CD4-positive, alpha-beta T cell treated with Interleukin-10 for 1 hour (primary cell): ENCODE data around the gene OR10K2.
"Not testable (repeated sequence)": the region's sequence is repeated elsewhere in the genome, so short reads cannot be mapped to it uniquely, and the experiment has no call there.

ENCODE experiments used
- DNase-seq: peaks from one replicate; pipeline ENCODE4 v3.0.0-alpha.2; 2020

OR10K2 gene, protein sequence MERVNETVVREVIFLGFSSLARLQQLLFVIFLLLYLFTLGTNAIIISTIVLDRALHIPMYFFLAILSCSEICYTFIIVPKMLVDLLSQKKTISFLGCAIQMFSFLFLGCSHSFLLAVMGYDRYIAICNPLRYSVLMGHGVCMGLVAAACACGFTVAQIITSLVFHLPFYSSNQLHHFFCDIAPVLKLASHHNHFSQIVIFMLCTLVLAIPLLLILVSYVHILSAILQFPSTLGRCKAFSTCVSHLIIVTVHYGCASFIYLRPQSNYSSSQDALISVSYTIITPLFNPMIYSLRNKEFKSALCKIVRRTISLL

GRCh38 chr1:158426137-158426536, at the start of gene OR10K2:
TSS of gene OR10K2 (minus strand) at chr1:158426237. CDS start at chr1:158420866, 5,371 bp downstream.
- no peak for DNase-seq

DNA sequence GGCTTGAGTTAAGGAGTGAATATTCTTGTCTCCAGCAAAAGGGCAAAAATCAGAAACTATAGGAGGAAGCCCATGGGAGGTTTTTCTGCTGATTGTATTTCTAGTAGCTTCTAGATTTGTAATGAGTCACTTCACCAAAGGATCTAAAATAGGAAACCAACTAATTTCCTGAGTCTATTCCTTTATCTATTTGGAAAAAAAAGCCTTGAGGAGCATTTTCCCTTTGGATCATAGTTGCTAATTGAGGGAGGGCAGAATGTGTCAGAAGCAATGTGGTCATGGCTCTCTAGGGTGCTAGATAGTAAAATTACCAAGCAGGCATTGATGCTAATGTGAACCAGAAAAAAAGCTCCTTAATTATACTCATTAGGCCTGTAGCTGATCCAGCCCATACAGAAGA, 45.9 kb upstream of the OR10K2 start, which contains the start of gene OR10R2:
OR10R2 (plus strand) TSS at position 301 of the 400 bp plus-strand sequence. CDS start 106 bp downstream, outside the sequence.
- DNase-seq, result no peak

DNA sequence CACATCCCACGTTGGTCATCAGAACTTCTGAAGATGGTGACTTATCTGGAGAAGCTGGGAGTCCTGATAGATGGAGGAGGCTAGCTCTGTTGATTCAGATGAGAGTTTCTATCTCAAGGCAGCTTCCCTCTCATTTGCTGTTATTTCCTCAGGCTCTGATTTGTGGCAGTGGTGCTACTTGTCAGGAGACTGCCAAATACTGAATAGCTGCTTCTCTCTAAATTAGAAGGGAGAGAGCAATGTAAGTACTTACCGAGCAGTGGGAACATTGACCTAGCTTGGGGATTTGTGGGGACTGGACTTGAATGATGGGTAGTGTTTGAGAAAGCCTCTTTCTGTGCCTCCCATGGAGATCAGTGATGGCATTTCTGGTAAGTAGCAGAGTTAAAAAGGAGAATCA, 35.5 kb upstream of the OR10K2 start, which contains the start of gene OR10K1:
OR10K1 (plus strand) TSS at position 301 of the 400 bp plus-strand sequence. CDS start 3,728 bp downstream, outside the sequence.
- no peak for DNase-seq

- DNase-seq, result no peak
These were observed 32.2 kb upstream of the OR10K2 start for GRCh38 chr1:158458263-158458662.

DNA sequence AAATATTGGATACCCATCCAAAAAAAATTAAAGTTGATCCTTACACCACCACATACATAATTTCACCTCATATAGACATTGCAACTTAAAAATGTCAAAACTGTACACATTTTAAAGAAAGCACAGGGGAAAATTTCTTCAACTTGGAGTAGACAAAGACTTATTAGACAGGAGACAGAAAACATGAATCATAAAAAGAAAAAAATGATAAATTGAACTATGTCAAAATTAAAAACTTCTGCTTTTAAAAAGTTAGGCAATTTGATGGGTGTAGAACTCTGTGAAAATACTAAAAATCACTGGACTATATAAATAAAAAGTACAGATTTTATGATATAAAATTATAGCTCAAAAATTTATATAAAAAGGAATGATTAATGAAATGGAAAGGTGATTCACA, 31.2 kb upstream of the OR10K2 start:
- DNase-seq, result no peak

DNA sequence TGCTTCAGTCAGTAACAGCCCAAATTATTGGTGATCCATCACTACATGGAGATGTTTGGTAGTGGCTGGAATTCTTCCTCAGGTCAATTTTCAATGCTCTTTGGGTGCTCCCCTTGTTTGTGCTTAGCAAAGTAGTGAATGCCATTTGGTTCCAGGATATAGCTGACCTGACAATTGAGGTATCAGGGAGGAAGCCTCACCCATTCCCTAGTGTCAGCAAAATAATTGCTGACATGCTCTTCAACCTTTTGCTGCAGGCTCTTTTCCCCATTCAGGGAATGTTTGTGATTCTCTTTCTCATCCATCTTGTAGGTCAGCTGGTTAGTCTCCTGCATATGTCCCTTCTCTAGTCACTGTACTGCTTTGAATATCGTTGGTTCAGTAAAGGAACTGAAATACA, 28.5 kb upstream of the OR10K2 start:
- no peak for DNase-seq

GRCh38 chr1:158445376-158445775, 19.3 kb upstream of the OR10K2 start:
- DNase-seq, result no peak

- no peak for DNase-seq
These were observed 8.7 kb upstream of the OR10K2 start for GRCh38 chr1:158434741-158435140.

GRCh38 chr1:158430163-158430562, 4.1 kb upstream of the OR10K2 start:
- not testable (repeated sequence) for DNase-seq

DNA sequence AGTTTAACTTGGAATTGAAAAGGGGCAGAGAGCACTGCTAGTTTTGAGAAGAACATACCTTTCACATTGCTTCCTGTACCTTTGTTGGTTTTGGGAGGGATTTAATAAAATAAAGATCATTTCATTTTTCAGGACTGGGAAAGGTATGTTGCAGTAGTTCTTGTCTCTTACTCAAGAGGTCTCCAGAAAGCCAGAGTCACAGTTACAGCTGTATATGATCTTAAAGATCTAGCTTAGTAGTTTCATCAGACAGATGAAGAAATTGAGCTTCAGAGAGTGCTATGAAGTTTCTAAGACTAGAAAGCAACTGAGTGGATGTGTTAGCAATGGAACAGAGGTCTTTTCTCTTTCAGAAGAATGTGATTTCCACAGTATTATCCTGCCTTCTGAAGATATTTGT, 1.0 kb downstream of the OR10K2 start:
- no peak for DNase-seq

DNA sequence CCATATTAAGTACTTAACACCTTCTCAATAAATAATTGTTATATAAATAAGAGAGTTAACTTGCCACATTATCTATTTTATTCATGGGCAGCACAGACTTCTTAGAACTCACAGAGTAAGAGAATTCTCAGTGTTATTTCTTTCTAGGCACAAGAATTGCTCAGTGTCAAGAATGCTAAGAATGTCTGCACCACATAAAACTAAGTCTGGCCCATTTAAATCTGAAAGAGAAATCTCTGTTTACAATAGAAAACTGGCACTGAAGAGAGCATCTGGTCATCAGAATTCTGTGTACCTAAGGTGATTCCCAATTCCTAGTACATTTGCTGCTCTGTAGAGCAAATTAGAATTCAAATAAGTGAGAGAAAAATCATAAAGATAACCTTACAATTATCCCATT, 3.8 kb downstream of the OR10K2 start:
- DNase-seq, result no peak

DNA sequence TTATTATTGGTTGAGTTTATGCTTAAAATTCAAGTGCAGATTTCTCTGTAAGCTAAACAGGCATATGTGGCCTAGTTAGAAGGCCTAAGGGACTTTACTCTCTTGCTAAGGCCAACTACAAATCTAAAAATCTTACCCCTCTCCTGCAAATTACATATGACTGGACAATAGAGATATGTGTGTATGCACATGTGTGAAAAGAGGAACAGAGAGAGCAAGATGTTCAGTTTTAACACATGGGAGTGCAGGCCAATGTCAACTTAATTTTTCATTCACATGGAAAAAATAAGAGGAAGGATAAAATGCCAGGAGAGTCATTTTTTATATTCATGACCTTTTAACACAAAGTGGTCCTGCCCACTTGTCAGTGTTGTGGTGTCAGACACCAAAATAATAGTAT, 8.5 kb downstream of the OR10K2 start:
- no peak for DNase-seq

DNA sequence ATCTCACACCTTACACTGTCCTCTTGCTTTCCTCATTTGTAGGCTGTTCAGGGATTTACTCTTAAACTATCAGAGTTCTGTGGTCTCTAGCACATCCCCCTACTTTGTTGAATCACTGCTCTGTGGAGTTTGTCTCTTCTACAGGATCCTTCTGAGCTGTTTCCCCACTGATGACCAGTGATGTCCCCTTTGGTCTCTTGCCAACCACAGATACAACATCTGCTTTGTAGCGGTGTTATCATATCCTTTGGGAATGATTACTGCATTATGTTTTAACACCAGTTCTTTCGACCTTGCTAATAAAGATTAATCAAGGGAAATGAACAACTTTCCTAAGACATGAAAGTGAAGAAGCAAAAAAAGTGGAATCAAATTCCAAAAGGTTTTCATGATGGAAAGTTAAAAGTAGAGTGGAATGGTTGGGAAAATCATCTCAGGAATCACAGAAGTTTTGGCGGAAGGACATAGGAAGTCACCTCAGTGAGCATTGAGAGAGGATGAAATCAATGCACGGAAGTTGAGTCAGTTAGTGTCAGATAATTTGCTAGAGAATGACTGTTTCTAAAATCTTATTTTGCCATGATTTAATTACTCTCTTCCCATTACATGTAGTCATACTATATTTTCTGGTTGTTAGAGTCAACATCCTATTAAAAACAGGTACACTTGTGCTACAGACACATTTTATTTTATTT, 11.2 kb downstream of the OR10K2 start:
- DNase-seq, result no peak

- no peak for DNase-seq
These were observed 18.9 kb downstream of the OR10K2 start for GRCh38 chr1:158407092-158407491.

DNA sequence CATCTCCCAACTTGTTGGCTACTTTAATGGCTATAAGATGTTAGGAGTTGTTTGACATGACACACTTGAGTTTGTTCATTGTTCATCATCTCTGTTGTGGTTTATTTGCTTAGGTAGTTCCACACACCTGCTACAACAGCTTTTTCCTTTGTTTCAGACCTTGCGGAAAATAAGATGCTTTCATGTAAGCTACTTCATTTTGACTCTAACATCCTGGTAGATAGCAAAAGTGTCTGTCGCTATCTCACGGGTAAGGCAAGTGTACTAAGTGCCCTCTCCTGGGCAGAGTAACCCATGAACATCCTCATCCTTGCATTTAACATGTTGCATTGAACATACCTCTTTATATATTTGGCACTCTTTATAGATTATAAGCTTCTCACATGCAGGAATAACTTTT, 25.2 kb downstream of the OR10K2 start:
- DNase-seq, result no peak

DNA sequence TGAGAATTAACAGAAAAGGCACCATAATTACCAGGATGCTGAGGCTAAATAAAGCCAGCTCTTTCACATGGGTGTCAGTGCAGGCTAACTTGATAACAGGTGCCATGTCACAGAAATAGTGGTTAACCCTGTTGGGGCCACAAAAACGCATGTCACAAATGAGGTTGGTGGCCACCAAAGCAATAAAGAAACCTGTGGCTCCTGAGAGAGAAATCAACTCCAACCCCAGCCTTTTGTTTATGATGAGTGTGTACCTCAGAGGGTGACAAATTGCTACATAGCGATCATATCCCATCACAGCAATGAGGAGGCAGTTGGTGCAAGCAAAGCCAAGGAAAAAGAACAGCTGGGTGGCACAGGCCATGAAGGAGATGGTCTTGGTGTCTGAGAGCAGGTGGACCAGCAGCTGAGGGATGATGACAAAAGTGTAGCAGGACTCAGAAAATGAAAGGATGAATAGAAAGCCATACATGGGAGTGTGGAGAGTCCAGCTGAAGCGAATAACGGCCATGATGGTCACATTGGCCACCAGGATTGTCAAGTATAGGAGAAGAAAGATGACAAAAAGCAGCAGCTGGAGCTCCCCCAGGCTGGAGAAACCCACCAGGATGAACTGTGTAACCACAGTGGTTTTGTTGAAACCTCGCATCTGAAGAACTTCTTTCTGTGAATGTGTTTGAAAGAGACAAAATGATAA, 27.1 kb downstream of the OR10K2 start, which contains the start of gene OR10T2:
OR10T2 (minus strand) TSS at position 649 of the 697 bp plus-strand sequence; CDS start at position 649, 0 bp downstream.
- DNase-seq, result no peak

DNA sequence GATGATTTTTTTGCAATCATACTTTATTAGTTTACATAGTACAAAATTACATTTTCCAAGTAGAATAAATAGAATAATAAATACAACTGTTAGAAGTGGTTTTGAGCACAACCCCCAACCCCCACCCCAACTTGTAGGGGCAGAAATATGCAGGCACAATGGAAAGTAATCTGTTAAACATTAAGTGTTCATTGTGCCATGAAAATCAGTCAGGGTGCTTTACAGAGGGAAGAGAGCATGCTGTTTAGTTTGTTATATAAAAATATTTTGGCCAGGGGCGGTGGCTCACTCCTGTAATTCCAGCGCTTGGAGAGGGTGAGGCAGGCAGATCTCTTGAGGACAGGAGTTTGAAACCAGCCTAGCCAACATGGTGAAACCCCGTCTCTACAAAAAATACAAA, 29.4 kb downstream of the OR10K2 start:
- no peak for DNase-seq

DNA sequence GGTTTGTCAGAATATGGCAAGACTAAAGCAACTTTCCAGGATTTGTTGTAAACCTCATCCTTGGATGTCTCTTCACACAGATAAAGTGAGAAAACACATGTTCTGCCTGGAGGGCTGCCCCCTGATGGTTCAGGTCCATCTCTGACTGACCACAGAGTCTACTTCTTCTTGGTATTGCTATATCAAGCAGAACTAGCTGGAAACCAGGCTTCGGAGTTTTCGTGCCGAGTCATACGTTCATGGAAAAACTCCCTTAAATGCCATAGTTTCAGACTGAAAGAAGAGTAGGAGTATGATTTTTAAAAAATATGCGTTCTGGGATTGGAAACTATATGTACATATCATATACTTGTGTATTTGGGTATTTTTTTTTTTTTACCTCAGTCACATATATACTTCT, 32.6 kb downstream of the OR10K2 start:
- no peak for DNase-seq

GRCh38 chr1:158391099-158391498, 34.9 kb downstream of the OR10K2 start:
- DNase-seq, result no peak

GRCh38 chr1:158390331-158390730, 35.7 kb downstream of the OR10K2 start:
- no peak for DNase-seq

- no peak for DNase-seq
These were observed 51.2 kb downstream of the OR10K2 start for GRCh38 chr1:158374860-158375259.

DNA sequence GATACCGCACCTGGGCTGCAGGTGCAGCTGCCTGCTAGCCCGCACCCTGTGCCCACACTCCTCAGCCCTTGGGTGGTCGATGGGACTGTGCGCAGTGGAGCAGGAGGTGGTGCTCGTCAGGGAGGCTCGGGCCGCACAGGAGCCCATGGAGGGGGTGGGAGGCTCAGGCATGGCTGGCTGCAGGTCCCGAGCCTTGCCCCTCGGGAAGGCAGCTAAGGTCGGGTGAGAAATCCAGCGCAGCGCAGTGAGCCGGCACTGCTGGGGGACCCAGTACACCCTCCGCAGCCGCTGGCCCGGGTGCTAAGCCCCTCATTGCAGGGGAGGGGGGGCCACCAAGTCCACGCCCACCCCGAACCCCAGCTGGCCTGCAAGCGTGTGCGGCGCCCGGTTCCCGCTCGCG, 51.9 kb downstream of the OR10K2 start:
- DNase-seq, result not testable (repeated sequence)

GRCh38 chr1:158371188-158371953, 54.7 kb downstream of the OR10K2 start:
- DNase-seq, result no peak
